IMR-90 (cell line): Measurements from ENCODE around the gene CYFIP2. TPM values are rescaled to one million over a fixed set of nuclear protein-coding genes. Genes with fewer than 3 reads are reported as not detected.

ENCODE experiments used
- ATAC-seq: fragments of 200-7000 bp; cut with Tn5 transposase; 2 replicates; pipeline ENCODE4 v1.9.1; 2020; ENCODE audit warnings: low read depth, mild to moderate bottlenecking, moderate library complexity
- BruUV-seq: library from RNA; stranded (reverse); fragments of 400-500 nt; replicated peaks from 2 replicates; lab custom pipeline; 2021; lab: Mats Ljungman, UMichigan
- CTCF ChIA-PET: fragments of 300-600 bp; formaldehyde crosslinking; extraction: SDS; loops from one replicate; lab custom pipeline; 2021; ENCODE audit warnings: antibody characterized with exemption; lab: Yijun Ruan, JAX
- POLR2A ChIA-PET: fragments of 300-600 bp; sonication (Branson Sonifier 250); formaldehyde crosslinking; loops from one replicate; lab custom pipeline; 2022; ENCODE audit warnings: antibody characterized with exemption; ENCODE audit not compliant: unreplicated experiment; lab: Charles Lee
- DNase-seq: peaks from one replicate; pipeline ENCODE4 v3.0.0; 2013
- H2AFZ ChIP-seq: replicated peaks from 2 replicates; pipeline ENCODE3; 2013; ENCODE audit warnings: low read length, mild to moderate bottlenecking; ENCODE audit not compliant: poor library complexity
- H2AK5ac ChIP-seq: 2 replicates; pipeline ENCODE4 v1.6.1; 2013; ENCODE audit warnings: low read depth, low read length, inconsistent platforms
- H2AK9ac ChIP-seq: replicated peaks from 2 replicates; pipeline ENCODE3; 2013; ENCODE audit warnings: mild to moderate bottlenecking, low read depth, low read length, moderate library complexity; ENCODE audit not compliant: poor library complexity
- H2BK120ac ChIP-seq: 2 replicates; pipeline ENCODE4 v1.6.1; 2013; ENCODE audit warnings: low read depth, low read length, inconsistent platforms
- H2BK15ac ChIP-seq: 3 replicates; pipeline ENCODE4 v1.6.1; 2013; ENCODE audit warnings: low read depth, low read length, inconsistent platforms
- H2BK20ac ChIP-seq: 2 replicates; pipeline ENCODE4 v1.6.1; 2013; ENCODE audit warnings: low read depth, mild to moderate bottlenecking, inconsistent platforms, low read length, moderate library complexity
- H2BK5ac ChIP-seq: 2 replicates; pipeline ENCODE4 v1.6.1; 2013; ENCODE audit warnings: mild to moderate bottlenecking, low read depth, low read length, inconsistent platforms; ENCODE audit not compliant: poor library complexity, severe bottlenecking
- H3K14ac ChIP-seq: replicated peaks from 2 replicates; pipeline ENCODE4 v1.6.1; 2013; ENCODE audit warnings: low read depth, low read length, inconsistent platforms
- H3K18ac ChIP-seq: 2 replicates; pipeline ENCODE4 v1.6.1; 2013; ENCODE audit warnings: low read depth, low read length, control low read depth
- H3K23ac ChIP-seq: 2 replicates; pipeline ENCODE4 v1.6.1; 2013; ENCODE audit warnings: low read depth, low read length, inconsistent platforms
- H3K27ac ChIP-seq: 2 replicates; pipeline ENCODE4 v1.5.1; 2013; ENCODE audit warnings: mild to moderate bottlenecking, control low read depth, low read length; ENCODE audit not compliant: insufficient read depth
- H3K27me3 ChIP-seq: 2 replicates; pipeline ENCODE4 v1.6.1; 2013; ENCODE audit warnings: low read length; ENCODE audit not compliant: control insufficient read depth, insufficient read depth
- H3K36me3 ChIP-seq: 2 replicates; pipeline ENCODE4 v1.6.1; 2013; ENCODE audit warnings: low read length, mixed read lengths; ENCODE audit not compliant: control insufficient read depth, insufficient read depth
- H3K4ac ChIP-seq: 2 replicates; pipeline ENCODE4 v1.6.1; 2013; ENCODE audit warnings: low read depth, low read length, inconsistent platforms
- H3K4me1 ChIP-seq: 2 replicates; pipeline ENCODE4 v1.6.1; 2013; ENCODE audit warnings: low read length, mixed read lengths; ENCODE audit not compliant: control insufficient read depth, insufficient read depth
- H3K4me2 ChIP-seq: 2 replicates; pipeline ENCODE4 v1.6.1; 2013; ENCODE audit warnings: low read depth, mild to moderate bottlenecking, control low read depth, low read length, moderate library complexity
- H3K4me3 ChIP-seq: 2 replicates; pipeline ENCODE4 v1.5.1; 2013; ENCODE audit warnings: low read depth, mild to moderate bottlenecking, control low read depth, low read length, moderate library complexity; ENCODE audit not compliant: insufficient read depth
- H3K56ac ChIP-seq: 2 replicates; pipeline ENCODE4 v1.6.1; 2013; ENCODE audit warnings: low read length, inconsistent platforms; ENCODE audit not compliant: insufficient read depth; ENCODE audit errors: extremely low read depth
- H3K79me1 ChIP-seq, 2 experiments: 2 replicates each; pipeline ENCODE4 v1.6.1; 2013; ENCODE audit warnings: low read length in 2 of 2, inconsistent platforms in 1 of 2, low read depth in 1 of 2
- H3K9ac ChIP-seq: 2 replicates; pipeline ENCODE4 v1.6.1; 2013; ENCODE audit warnings: low read depth, low read length, control low read depth
- H3K9me1 ChIP-seq: 2 replicates; pipeline ENCODE4 v1.6.1; 2013; ENCODE audit warnings: low read length, inconsistent platforms; ENCODE audit not compliant: insufficient read depth
- H3K9me3 ChIP-seq: 2 replicates; pipeline ENCODE4 v1.6.1; 2013; ENCODE audit warnings: low read length; ENCODE audit not compliant: control insufficient read depth, insufficient read depth
- H4K20me1 ChIP-seq: 2 replicates; pipeline ENCODE4 v1.6.1; 2013; ENCODE audit warnings: low read length, inconsistent platforms; ENCODE audit not compliant: insufficient read depth
- H4K5ac ChIP-seq: 2 replicates; pipeline ENCODE4 v1.6.1; 2013; ENCODE audit warnings: mild to moderate bottlenecking, low read depth, low read length, control low read depth
- H4K8ac ChIP-seq, 2 experiments: 2 replicates each; pipeline ENCODE4 v1.6.1; 2013; ENCODE audit warnings: low read depth in 2 of 2, low read length in 2 of 2, control low read depth in 1 of 2, inconsistent platforms in 1 of 2
- H4K91ac ChIP-seq: 2 replicates; pipeline ENCODE4 v1.6.1; 2013; ENCODE audit warnings: low read depth, low read length, inconsistent platforms; ENCODE audit not compliant: insufficient read depth
- CEBPB ChIP-seq: IDR thresholded peaks from 2 replicates; pipeline ENCODE4 v1.6.1; 2012; ENCODE audit warnings: low read depth, low read length, improper control_type of control experiment
- CHD1 ChIP-seq: IDR thresholded peaks from 2 replicates; pipeline ENCODE4 v1.6.1; 2012; ENCODE audit warnings: low read depth, low read length, improper control_type of control experiment
- FOS ChIP-seq: fragments of 150-350 bp; IDR thresholded peaks from 2 replicates; pipeline ENCODE4 v1.6.1; 2016; ENCODE audit warnings: low read depth, low read length
- MAFK ChIP-seq: IDR thresholded peaks from 2 replicates; pipeline ENCODE4 v1.6.1; 2012; ENCODE audit warnings: low read depth, low read length, improper control_type of control experiment
- MXI1 ChIP-seq: IDR thresholded peaks from 2 replicates; pipeline ENCODE4 v1.6.1; 2012; ENCODE audit warnings: low read depth, mild to moderate bottlenecking, low read length, moderate library complexity, borderline replicate concordance
- NFE2L2 ChIP-seq: fragments of 150-350 bp; IDR thresholded peaks from 2 replicates; pipeline ENCODE4 v1.6.1; 2016; ENCODE audit warnings: low read depth, mild to moderate bottlenecking, low read length
- RAD21 ChIP-seq: IDR thresholded peaks from 2 replicates; pipeline ENCODE4 v1.6.1; 2012; ENCODE audit warnings: low read length, improper control_type of control experiment
- SMC3 ChIP-seq: fragments of 150-350 bp; IDR thresholded peaks from 2 replicates; pipeline ENCODE4 v1.6.1; 2016; ENCODE audit warnings: low read depth, mild to moderate bottlenecking, antibody characterized with exemption, low read length, moderate library complexity
- WGBS, 2 experiments: methylation state at CpG; one replicate each; pipeline versions ENCODE4 v1.1.5 to v1.1.7; 2013; ENCODE audit warnings: missing lambda C conversion rate in 2 of 2; ENCODE audit not compliant: insufficient read length in 1 of 2; ENCODE audit errors: extremely low coverage in 2 of 2; 5-methylcytosine and 5-hydroxymethylcytosine counted together
- dilution Hi-C: fragments of 300-500 bp; cut with HindIII; formaldehyde crosslinking; loops from one replicate; pipeline ENCODE4 v1.14.3; 2018; ENCODE audit warnings: low sequenced_read_pairs; ENCODE audit not compliant: unreplicated experiment
- in situ Hi-C: fragments of 300-500 bp; cut with MboI; formaldehyde crosslinking; loops from 3 replicates; pipeline ENCODE4 v1.14.3; 2019; ENCODE audit warnings: low sequenced_read_pairs, inconsistent platforms, mixed read lengths
- intact Hi-C: fragments of 100-400 bp; cut with micrococcal nuclease; formaldehyde crosslinking; loops from 2 replicates; pipeline ENCODE4 v1.10.0; 2022
- polyA plus RNA-seq, 3 experiments: library from polyadenylated mRNA; depleted of rRNA; stranded (reverse); fragments of >200 nt; gene quantifications; 2 replicates each; pipeline ENCODE4 v1.2.3, GENCODE V29; 2012; ENCODE audit warnings: low replicate concordance in 1 of 3
- total RNA-seq: library from RNA; depleted of rRNA; stranded (reverse); fragments of >200 nt; gene quantifications from 2 replicates; pipeline ENCODE4 v1.2.3, GENCODE V29; 2012
- TF ChIP-seq, protein P1 (sequence below): conservative IDR thresholded peaks from 2 replicates; pipeline ENCODE4 v1.5.1; 2012; ENCODE audit warnings: mild to moderate bottlenecking, low read depth, low read length, improper control_type of control experiment
- TF ChIP-seq, protein P2 (sequence below): fragments of 150-350 bp; IDR thresholded peaks from 2 replicates; pipeline ENCODE4 v1.6.1; 2017; ENCODE audit warnings: mild to moderate bottlenecking, antibody characterized with exemption, low read length, low read depth
- TF ChIP-seq, protein P3 (sequence below): fragments of 150-350 bp; IDR thresholded peaks from 2 replicates; pipeline ENCODE4 v1.6.1; 2016; ENCODE audit warnings: low read depth, mild to moderate bottlenecking, low read length, moderate library complexity, borderline replicate concordance

The CYFIP2 gene
- total and polyA plus RNA-seq, 2 of the 4 experiments (the other 2 are of a cell fraction), result 6.8 to 13.4 TPM

DNA sequence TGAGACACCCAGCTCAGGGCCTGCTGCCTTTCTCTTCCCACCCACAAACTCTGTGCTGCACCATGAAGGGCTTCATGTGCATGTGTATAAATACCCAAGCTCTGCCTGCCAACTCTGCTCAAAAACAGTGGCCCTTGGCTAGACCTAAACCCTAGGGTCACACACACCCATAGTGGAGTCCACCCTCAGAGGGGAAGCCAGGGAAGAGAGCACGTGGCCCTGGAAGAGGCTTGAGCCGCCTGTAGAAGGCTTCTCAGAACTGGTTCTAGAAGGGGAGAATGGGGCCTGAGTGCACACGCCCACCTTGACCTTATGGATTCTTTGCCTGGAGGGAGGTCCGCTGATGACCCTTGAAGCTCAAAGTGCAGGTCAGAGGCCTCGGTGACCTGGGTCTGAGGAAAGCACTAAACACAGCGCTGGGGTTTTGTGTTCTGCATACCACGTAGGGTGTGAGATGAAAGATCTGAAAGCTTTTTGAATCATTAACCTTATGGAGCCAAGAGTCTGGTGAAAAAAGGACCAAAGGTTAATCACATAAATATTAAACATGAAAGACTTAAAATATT is 60.6 kb downstream of the CYFIP2 start:
- Histone ChIP-seq H3K56ac (no peak overlapping the region), H3K9ac (no peak overlapping the region), H4K20me1 (no peaks in the 10 kb centered on the region), H2BK120ac (no peak overlapping the region), H3K27me3 (no peaks in the 10 kb centered on the region; the same call in 1 of the 2 replicates), H3K9me3 (no peaks in the 10 kb centered on the region), H3K79me1 (no peaks in the 10 kb centered on the region), H3K23ac (no peak overlapping the region), H3K4me3 (no peak overlapping the region), H2AFZ (no peak overlapping the region), H2AK9ac (no peak overlapping the region), H3K27ac (no peak overlapping the region), H3K14ac (no peak overlapping the region), H4K8ac (no peak overlapping the region), H2BK20ac (no peak overlapping the region), H2BK15ac (no peak overlapping the region), H3K4me2 (no peak overlapping the region), H2BK5ac (no peak overlapping the region), H4K5ac (no peak overlapping the region), H3K36me3 (no peaks in the 10 kb centered on the region), H2AK5ac (no peak overlapping the region), H4K91ac (no peak overlapping the region), H3K4ac (no peak overlapping the region), H3K18ac (no peak overlapping the region), H3K9me1 (no peaks in the 10 kb centered on the region), H3K4me1 (no peaks in the 10 kb centered on the region)
- WGBS, 2 experiments, result 80% methylated on average over 2 of the region's 7 CpGs; no CpG with 5 or more reads in 1 of the 2 experiments
- CTCF ChIA-PET, result no interaction called here
- POLR2A ChIA-PET, result interaction anchor here (0.7 kb wide), 1 partner anchor 1882 kb away, joined by 3 read pairs; no protein-coding TSS in a partner anchor
- TF ChIP-seq CEBPB (no peak), MXI1 (no peak), CHD1 (no peak), FOS (no peak), NFE2L2 (no peak), SMC3 (no peak), RAD21 (no peak), MAFK (no peak)
- TF ChIP-seq, protein P1, sequence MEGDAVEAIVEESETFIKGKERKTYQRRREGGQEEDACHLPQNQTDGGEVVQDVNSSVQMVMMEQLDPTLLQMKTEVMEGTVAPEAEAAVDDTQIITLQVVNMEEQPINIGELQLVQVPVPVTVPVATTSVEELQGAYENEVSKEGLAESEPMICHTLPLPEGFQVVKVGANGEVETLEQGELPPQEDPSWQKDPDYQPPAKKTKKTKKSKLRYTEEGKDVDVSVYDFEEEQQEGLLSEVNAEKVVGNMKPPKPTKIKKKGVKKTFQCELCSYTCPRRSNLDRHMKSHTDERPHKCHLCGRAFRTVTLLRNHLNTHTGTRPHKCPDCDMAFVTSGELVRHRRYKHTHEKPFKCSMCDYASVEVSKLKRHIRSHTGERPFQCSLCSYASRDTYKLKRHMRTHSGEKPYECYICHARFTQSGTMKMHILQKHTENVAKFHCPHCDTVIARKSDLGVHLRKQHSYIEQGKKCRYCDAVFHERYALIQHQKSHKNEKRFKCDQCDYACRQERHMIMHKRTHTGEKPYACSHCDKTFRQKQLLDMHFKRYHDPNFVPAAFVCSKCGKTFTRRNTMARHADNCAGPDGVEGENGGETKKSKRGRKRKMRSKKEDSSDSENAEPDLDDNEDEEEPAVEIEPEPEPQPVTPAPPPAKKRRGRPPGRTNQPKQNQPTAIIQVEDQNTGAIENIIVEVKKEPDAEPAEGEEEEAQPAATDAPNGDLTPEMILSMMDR, result no peak
- TF ChIP-seq, protein P2, sequence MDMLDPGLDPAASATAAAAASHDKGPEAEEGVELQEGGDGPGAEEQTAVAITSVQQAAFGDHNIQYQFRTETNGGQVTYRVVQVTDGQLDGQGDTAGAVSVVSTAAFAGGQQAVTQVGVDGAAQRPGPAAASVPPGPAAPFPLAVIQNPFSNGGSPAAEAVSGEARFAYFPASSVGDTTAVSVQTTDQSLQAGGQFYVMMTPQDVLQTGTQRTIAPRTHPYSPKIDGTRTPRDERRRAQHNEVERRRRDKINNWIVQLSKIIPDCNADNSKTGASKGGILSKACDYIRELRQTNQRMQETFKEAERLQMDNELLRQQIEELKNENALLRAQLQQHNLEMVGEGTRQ, result no peak
- TF ChIP-seq, protein P3, sequence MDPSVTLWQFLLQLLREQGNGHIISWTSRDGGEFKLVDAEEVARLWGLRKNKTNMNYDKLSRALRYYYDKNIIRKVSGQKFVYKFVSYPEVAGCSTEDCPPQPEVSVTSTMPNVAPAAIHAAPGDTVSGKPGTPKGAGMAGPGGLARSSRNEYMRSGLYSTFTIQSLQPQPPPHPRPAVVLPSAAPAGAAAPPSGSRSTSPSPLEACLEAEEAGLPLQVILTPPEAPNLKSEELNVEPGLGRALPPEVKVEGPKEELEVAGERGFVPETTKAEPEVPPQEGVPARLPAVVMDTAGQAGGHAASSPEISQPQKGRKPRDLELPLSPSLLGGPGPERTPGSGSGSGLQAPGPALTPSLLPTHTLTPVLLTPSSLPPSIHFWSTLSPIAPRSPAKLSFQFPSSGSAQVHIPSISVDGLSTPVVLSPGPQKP, result no peak
- no peak for ATAC-seq
- dilution Hi-C loops, result no loop called here
- in situ Hi-C loops, result loop anchor here (10.0 kb wide), 1 partner anchor 408 kb away; the partner anchor contains the start of gene THG1L
- intact Hi-C loops, result loop anchor here (5.0 kb wide), 1 partner anchor 41 kb away; no protein-coding TSS in a partner anchor
- BruUV-seq, result no TSS peak
- DNase-seq, result no peak
